ENCODE results near the gene LRRC74A. TPM values are rescaled to one million over a fixed set of nuclear protein-coding genes. Genes with fewer than 3 reads are reported as not detected.
A peak's percentile ranks its signal among the peaks of the same experiment; 100 is the strongest.

LRRC74A gene
- total RNA-seq, 2 donors from 2014 or later = not detected

DNA sequence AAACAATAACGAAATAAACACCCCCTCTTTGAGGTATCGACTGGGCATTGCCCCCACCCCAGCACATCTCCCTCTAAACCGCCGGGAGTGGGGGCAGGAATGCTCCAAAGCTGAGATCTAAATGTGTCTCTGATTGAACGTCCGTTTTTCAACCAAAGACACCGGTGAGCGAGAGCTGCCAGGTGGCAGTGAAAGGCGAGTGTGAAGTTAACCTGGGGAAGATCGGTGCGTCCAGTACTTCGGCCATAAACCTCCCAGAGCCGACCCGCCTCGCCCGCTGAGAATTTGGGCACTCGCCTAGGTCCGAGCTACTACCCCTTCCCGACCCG, 14.2 kb upstream of the LRRC74A start:
- Histone ChIP-seq H3K27me3 (ENCODE audit: control insufficient read depth, insufficient read depth, low read length, poor library complexity, severe bottlenecking) (peaks cover 8% of the 10 kb centered on the region), H3K27ac (ENCODE audit: low read depth, low read length) (no peak overlapping the region), H3K36me3 (ENCODE audit: control insufficient read depth, insufficient read depth, low read length) (peaks cover 24% of the 10 kb centered on the region), H3K4me3 (ENCODE audit: low read length) (peak overlapping the region; percentile 90), H3K9me3 (ENCODE audit: control insufficient read depth, low read length) (no peaks in the 10 kb centered on the region), H3K4me1 (ENCODE audit: control insufficient read depth, insufficient read depth, low read length) (no peaks in the 10 kb centered on the region), H3K9ac (ENCODE audit: extremely low read depth, low read length, poor library complexity, severe bottlenecking) (peak overlapping the region; percentile 76)
- H3K27ac Mint-ChIP-seq = peak overlapping the region; percentile 89
- H3K4me3 Mint-ChIP-seq = peak overlapping the region; percentile 80
- H3K36me3 Mint-ChIP-seq (ENCODE audit: low read depth) = peaks cover 19% of the 10 kb centered on the region
- H3K9me3 Mint-ChIP-seq = no peaks in the 10 kb centered on the region
- peaks cover 17% of the 10 kb centered on the region for H3K4me1 Mint-ChIP-seq
- TF ChIP-seq, protein P1, sequence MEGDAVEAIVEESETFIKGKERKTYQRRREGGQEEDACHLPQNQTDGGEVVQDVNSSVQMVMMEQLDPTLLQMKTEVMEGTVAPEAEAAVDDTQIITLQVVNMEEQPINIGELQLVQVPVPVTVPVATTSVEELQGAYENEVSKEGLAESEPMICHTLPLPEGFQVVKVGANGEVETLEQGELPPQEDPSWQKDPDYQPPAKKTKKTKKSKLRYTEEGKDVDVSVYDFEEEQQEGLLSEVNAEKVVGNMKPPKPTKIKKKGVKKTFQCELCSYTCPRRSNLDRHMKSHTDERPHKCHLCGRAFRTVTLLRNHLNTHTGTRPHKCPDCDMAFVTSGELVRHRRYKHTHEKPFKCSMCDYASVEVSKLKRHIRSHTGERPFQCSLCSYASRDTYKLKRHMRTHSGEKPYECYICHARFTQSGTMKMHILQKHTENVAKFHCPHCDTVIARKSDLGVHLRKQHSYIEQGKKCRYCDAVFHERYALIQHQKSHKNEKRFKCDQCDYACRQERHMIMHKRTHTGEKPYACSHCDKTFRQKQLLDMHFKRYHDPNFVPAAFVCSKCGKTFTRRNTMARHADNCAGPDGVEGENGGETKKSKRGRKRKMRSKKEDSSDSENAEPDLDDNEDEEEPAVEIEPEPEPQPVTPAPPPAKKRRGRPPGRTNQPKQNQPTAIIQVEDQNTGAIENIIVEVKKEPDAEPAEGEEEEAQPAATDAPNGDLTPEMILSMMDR (conservative IDR thresholded peaks at IDR 0.05) = no peak
- WGBS, 2 experiments (ENCODE audit: insufficient coverage in 1 of 2, insufficient read length in 1 of 2) = 0 to 1% methylated on average over 2 to 20 of the region's 20 CpGs
- H3K27me3 Mint-ChIP-seq (ENCODE audit: insufficient read depth) = no peaks in the 10 kb centered on the region
- DNase-seq = no peak

DNA sequence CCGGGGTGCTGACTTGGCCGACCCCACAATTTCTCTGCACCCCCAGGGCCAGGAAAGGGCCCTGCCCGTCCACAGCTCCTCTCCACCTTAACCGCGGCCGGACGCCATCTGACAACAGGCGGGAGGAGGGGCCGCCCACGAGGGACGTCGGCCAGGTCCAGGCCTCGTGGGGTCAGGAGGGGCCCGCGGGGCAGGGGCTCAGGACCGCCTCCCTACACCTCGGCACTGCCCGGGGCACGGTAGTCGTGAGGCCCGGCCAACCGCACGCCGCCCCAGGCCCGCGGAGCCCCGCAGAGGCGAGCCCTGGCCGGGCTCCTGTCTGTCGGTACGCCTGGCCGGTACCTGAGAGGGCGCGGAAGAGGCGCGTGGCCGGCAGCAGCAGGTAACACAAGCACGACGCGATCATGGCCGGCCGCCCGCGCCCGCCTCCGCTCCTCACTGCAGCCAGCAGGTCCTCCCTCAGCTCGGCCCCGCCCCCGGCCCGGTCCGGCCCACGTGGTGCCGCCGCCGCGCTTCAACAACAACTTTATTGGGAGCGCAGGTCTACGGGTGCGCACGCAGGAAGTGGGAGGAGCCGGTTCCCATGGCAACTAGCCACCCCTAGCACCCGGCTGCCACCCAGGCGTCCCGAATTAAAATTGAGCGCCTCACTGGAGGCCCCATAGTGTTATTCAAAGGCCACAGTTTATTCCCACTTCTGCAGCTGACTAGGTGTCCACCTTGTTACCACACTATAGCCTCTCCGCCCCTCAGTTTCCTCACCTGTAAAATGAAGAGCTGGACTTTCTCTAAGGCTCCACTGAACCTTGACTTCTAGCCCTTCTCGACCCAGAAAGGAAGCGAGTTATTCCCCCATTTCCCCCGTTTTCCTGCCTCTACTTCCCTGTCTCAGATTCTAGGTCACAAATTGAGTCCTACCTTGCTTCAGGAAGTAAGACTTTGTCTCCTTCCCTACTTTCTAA, 13.5 kb upstream of the LRRC74A start, which contains the start of gene ANGEL1:
TSS of gene ANGEL1 (minus strand) at position 461 of the 962 bp plus-strand sequence. CDS start at position 406, 55 bp downstream.
- no peaks in the 10 kb centered on the region for H3K4me1 ChIP-seq (ENCODE audit: control insufficient read depth, insufficient read depth, low read length)
- WGBS, 2 experiments (ENCODE audit: insufficient coverage in 1 of 2, insufficient read length in 1 of 2) = 4 to 5% methylated on average over 40 to 69 of the region's 69 CpGs
- no peak within 1 kb of the TSS for H3K27ac ChIP-seq (ENCODE audit: low read depth, low read length)
- Mint-ChIP-seq H3K27me3 (ENCODE audit: insufficient read depth) (no peaks in the 10 kb centered on the region), H3K4me1 (peaks cover 17% of the 10 kb centered on the region), H3K36me3 (ENCODE audit: low read depth) (peaks cover 12% of the 10 kb centered on the region), H3K9me3 (no peaks in the 10 kb centered on the region), H3K27ac (peak within 1 kb of the TSS; percentile 89), H3K4me3 (peak within 1 kb of the TSS; percentile 80)
- peak within 1 kb of the TSS; percentile 90 for H3K4me3 ChIP-seq (ENCODE audit: low read length)
- peak within 1 kb of the TSS; percentile 76 for H3K9ac ChIP-seq (ENCODE audit: extremely low read depth, low read length, poor library complexity, severe bottlenecking)
- H3K9me3 ChIP-seq (ENCODE audit: control insufficient read depth, low read length) = no peaks in the 10 kb centered on the region
- H3K27me3 ChIP-seq (ENCODE audit: control insufficient read depth, insufficient read depth, low read length, poor library complexity, severe bottlenecking) = peaks cover 8% of the 10 kb centered on the region
- peaks cover 17% of the 10 kb centered on the region for H3K36me3 ChIP-seq (ENCODE audit: control insufficient read depth, insufficient read depth, low read length)
- TF ChIP-seq, protein P1 (conservative IDR thresholded peaks at IDR 0.05) = no peak
- DNase-seq = peak; percentile 98

DNA sequence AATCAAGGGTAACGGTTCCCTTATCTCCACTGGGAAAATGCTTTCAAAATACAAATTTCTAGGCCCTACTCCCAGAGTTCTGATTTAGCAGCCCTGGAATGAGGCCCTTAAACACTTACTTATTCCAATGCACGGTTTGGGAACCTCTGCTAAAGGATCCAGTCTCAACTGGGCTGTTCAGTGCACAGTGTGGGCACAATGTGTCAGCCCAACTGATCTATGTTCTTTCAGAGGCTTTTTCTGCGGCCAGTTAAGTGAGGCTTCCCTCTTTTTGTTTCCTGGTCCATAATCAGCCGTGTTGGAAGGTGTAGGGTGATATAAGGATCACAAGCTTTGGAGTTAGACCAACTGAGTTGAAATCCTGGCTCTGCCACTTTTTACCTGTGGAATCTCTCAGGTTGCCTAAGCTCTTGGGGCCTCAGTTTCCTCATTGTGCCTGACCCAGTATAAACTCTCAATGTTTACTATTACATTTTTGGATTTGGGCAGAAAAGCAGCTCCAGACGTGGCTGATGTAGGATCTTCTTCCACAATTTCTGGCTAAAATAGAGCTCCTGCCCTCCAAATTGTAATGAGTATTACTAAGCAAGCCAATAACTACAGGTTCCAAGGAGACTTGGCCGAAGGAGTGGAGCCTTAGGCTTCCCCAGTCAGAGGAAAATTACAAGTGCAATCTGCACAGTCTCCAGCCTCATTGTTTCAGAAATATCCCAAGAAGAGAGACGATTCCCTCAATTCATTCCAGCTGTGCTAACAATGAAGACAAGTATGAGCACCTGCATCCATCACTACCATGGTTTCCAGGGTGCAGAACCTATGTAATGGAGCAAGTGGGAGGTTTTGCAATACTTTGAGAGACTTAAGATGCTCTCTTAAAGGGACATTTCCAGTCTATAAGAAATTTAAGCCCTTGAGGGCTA, 11.2 kb upstream of the LRRC74A start:
- H3K9ac ChIP-seq (ENCODE audit: extremely low read depth, low read length, poor library complexity, severe bottlenecking) = no peak overlapping the region
- Mint-ChIP-seq H3K27ac (no peak overlapping the region), H3K36me3 (ENCODE audit: low read depth) (no peaks in the 10 kb centered on the region), H3K9me3 (peaks cover 3% of the 10 kb centered on the region), H3K4me3 (no peak overlapping the region), H3K4me1 (peaks cover 17% of the 10 kb centered on the region), H3K27me3 (ENCODE audit: insufficient read depth) (no peaks in the 10 kb centered on the region)
- no peak for DNase-seq
- TF ChIP-seq, protein P1 (conservative IDR thresholded peaks at IDR 0.05) = no peak
- H3K27ac ChIP-seq (ENCODE audit: low read depth, low read length) = no peak overlapping the region
- no peaks in the 10 kb centered on the region for H3K36me3 ChIP-seq (ENCODE audit: control insufficient read depth, insufficient read depth, low read length)
- H3K9me3 ChIP-seq (ENCODE audit: control insufficient read depth, low read length) = no peaks in the 10 kb centered on the region
- no peak overlapping the region for H3K4me3 ChIP-seq (ENCODE audit: low read length)
- WGBS, 2 experiments (ENCODE audit: insufficient coverage in 1 of 2, insufficient read length in 1 of 2) = 89 to 90% methylated on average over 5 to 7 of the region's 7 CpGs
- H3K4me1 ChIP-seq (ENCODE audit: control insufficient read depth, insufficient read depth, low read length) = no peaks in the 10 kb centered on the region
- H3K27me3 ChIP-seq (ENCODE audit: control insufficient read depth, insufficient read depth, low read length, poor library complexity, severe bottlenecking) = peaks cover 16% of the 10 kb centered on the region

Data from endodermal cell (in vitro differentiated cells).